NCI-H146 treated with DMSO at 0.1 percent for 48 hours (cell line): ENCODE measurements around the gene AKR1C3.
"Not testable (repeated sequence)": the region's sequence is repeated elsewhere in the genome, so short reads cannot be mapped to it uniquely, and the experiment has no call there.

Experiments used
- DNase-seq: peaks from one replicate; lab custom pipeline; 2025; ENCODE audit not compliant: unreplicated experiment; lab: John Stamatoyannopoulos, UW

The AKR1C3 gene

GRCh38 chr10:5136468-5137087, 42.4 kb downstream of the AKR1C3 start:
- DNase-seq = no peak

GRCh38 chr10:5137699-5138098, 43.5 kb downstream of the AKR1C3 start:
- not testable (repeated sequence) for DNase-seq

GRCh38 chr10:5142199-5142598, 48.0 kb downstream of the AKR1C3 start:
- no peak for DNase-seq

GRCh38 chr10:5143137-5143536, 48.9 kb downstream of the AKR1C3 start:
- DNase-seq = no peak

GRCh38 chr10:5146920-5147254, 52.7 kb downstream of the AKR1C3 start:
- no peak for DNase-seq

- no peak for DNase-seq
Observed at GRCh38 chr10:5147255-5147980, 53.2 kb downstream of the AKR1C3 start.

- no peak for DNase-seq
Observed at GRCh38 chr10:5147981-5148677, 53.9 kb downstream of the AKR1C3 start.

- DNase-seq = no peak
Observed at GRCh38 chr10:5148678-5149032, 54.4 kb downstream of the AKR1C3 start.

- DNase-seq = no peak
Observed at GRCh38 chr10:5151076-5151475, 56.9 kb downstream of the AKR1C3 start.

GRCh38 chr10:5155951-5156350, 61.7 kb downstream of the AKR1C3 start:
- no peak for DNase-seq
